GM21515 (cell line): ENCODE measurements around the gene RPL19.
A peak's percentile ranks its signal among the peaks of the same experiment; 100 is the strongest.

Experiments used
- ATAC-seq: cut with Tn5 transposase; IDR thresholded peaks from one replicate; pipeline ENCODE4 v1.9.1; 2021; ENCODE audit not compliant: unreplicated experiment

Gene RPL19

DNA sequence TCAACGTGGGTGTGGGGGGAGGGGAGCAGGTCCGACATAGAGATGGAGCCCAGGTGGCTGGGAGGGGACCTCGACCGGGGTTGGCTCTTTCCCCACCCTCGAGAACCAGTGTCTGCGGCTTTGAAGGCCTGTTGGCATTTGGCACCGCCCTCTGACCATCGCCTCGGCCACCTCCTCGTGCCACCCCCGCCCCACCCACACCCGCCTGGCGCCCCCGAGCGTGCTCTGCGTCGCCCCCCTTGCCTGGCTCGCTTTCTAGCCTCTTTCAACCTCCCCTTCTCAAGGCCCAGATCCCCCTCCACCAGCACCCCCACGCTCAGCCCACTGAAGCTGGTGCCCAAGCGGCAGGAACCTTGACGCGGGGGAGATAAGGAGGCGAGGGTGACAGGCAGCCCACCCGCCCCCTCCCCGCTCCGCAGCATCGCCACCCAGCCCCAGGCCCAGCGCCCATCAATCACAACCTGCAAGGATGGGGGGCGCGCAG is 3.2 kb upstream of the RPL19 start:
- no peak for ATAC-seq

DNA sequence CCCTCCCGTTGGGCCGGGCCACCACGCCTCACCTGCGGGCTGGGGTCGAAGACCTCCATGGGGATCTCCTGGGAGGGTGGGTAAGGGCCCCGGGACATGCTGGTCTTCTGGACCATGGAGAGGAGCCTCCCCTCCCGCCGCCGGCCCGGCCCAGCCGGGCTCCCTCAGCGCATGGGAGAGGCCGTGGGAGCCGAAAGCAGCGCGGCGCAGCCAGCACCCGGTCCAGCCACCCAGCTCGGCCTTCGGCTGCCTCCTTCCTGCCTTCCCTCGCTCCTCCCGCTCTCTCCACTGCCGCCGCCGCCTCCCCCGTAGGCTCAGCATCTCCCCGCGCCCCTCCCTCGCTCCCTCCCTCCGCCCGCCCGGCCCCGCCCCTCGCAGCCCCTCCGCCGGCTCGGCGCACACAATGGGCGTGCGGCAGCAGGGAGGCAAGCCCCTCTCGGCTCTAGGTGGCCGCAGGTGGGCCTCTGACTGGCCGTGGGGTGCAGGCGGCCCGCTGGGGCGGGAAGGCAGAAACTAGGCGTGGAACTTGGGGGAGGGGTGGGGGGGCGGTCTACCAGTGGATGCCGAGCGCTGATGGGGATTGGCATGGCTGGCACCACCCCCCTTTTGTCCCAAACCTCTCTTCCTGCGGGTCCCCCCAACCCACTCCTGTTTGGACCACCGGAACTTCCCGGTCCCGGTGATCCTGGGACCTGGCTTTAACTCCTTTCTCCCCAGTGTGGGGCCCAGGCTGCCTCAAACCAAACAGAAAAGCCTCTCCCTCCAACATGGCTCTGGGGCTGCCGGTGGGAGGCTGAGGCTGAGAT is 2.5 kb upstream of the RPL19 start, which contains the start of gene CACNB1:
Gene CACNB1 (minus strand): TSS at position 290 of the 806 bp plus-strand sequence. CDS start 174 bp downstream, at position 116.
- no peak for ATAC-seq

DNA sequence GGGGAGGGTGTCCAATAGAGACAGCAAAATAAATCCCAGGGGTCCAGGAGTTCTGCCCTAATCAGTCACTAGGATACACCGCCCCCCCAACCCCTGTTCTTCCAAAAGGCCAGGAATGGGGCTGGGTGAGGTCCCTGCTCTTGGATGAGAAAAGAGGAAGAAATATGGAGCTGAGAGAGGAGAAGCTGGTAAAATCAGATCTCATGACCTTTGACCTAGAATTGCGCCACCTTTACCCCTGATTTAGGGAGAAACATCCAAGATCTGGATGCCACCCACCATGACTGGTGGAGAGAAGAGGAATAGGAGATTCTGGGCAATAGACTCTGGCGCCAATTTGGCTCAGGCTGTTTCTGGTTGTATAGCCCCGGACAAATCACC is 1.9 kb upstream of the RPL19 start:
- ATAC-seq = no peak

DNA sequence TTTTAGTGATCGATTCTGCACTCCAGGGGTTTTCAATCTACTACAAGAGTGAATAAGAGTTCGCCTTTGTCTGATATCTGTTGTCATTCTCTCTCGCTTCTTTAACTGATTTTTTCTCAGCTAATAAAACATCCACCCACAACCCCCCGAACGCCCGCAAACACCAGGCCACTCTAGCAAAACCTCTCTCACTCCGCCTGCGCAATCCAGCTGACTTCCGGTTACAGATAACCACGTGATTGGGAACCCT is 338 bp upstream of the RPL19 start:
- peak; percentile 49 for ATAC-seq

DNA sequence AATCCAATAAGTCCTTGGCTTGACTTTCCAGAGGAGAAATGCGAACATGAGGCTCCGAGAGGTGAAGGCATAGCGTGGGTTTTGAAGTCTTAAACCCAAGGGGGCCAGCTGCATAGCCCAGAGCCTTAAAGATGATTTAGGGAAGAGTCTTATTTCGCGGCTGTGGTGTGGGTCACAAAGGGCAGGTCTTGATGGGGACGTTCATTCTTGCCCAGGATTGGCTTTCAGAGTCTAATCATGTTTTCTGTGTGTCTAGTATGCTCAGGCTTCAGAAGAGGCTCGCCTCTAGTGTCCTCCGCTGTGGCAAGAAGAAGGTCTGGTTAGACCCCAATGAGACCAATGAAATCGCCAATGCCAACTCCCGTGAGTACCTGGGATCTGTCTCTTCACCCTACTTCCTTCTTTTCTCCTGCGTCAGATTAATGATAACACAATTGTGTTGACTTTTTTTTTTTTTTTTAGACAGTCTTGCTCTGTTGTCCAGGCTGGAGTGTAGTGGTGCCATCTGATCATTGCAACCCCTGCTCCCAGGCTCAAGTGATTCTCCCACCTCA is 951 bp downstream of the RPL19 start:
- no peak for ATAC-seq

DNA sequence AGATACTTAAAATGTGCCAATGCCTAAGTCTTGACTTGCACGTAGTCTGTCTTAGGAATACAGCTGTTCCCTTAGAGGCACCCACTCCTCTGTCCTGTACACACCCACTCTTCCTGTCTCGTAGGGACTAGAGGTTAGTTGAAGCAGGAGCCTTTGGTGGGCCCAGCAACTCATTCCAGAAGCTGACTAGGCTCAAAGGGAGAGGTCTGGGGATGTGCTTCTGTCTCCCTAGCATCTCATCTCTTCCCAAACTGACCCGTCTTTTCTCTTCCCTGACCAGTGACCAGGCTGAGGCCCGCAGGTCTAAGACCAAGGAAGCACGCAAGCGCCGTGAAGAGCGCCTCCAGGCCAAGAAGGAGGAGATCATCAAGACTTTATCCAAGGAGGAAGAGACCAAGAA is 4.2 kb downstream of the RPL19 start:
- no peak for ATAC-seq

DNA sequence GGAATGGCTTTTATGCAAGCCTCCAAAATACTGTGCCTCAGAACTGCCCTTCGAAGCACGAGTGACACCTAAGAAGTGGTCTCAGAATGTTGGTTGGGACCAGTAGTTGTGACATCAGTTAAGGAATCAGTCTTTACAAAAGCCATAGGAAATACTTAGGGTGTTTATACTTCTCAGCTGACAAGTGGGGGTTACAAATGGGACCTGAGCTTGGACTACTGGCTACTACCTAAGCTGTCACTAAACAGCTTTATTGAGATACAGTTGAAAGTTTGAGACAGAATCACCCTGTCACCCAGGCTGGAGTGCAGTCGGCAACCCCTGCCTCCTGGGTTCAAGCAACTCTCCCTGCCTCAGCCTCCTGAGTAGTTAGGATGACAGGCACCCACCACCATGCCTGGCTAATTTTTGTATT is 5.0 kb downstream of the RPL19 start:
- ATAC-seq = no peak

DNA sequence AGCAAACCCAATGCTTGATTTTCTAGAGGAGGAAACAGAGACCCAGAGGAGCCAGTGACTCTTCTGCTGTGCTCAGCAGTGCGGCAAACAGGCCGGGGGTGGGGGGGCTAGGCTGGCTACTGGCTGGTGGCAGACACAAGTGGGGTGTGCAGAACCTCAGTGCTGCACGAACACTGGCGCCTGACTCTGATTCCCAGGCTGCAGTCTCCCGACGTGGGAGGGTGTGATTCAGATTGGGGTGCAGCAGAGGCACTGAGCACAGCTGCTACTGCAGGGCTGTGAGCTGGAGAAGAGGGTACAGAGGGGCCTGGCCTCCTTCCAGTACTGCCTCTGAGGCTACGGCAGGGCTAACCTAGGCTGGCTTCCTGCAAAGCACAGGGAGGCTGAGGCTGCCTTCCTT is 8.1 kb downstream of the RPL19 start:
- ATAC-seq = no peak

DNA sequence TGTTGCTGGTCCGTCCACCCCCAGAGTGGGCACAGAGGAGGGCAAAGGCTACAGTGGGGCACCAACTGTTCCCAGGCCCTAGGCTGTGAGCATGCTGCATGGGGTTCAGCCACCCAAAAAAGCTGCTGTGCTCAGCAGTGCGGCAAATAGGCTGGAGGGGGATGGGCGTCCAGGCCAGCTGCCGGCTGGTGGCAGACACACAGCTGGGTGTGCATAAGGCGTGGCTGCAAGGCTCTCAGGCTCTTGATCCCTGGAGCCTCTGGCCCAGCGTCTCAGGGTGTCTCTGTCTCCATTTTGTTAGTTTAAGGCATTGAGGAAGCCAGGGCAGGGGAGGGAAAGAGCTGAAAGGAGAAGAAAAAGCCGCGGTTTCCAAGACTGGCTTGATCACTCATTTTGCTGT is 8.8 kb downstream of the RPL19 start:
- ATAC-seq = no peak

DNA sequence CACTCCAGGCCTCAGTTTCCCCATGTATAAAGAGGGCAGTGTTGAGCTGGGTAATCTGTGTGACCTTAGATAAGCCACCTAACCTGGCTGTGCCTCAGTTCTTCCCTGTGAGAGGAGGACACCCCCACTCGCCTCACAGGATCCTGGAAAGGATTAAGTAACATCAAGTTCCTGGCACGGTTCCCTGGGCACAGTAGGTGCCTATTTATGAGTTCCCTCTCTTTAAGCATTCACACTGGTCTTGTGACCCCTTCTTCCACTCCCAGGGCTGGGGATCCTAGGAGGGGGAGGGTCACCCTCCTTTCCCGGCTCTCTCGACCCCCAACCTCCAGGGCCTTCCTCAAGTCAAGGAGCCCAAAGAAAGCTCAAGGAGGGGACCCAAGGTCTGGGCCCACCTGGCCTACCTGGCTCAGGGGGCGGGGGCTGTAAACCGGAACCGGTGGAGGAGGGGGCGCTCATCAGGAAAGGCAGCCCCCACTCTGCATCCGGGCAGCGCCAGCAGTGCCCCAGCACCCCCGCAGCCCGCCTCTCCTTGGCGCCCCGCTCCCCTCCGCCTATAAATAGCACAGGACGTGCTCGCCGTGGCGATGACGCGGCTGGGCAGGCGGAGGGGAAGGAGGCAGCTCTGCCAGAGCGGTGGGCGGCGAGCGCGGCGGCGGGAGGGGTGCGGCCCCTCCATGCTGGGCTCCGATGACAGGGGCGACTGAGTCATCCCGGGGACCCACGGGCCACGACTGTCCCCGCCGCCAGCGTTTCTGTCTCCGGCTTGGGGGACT is 9.4 kb downstream of the RPL19 start:
- ATAC-seq = no peak

DNA sequence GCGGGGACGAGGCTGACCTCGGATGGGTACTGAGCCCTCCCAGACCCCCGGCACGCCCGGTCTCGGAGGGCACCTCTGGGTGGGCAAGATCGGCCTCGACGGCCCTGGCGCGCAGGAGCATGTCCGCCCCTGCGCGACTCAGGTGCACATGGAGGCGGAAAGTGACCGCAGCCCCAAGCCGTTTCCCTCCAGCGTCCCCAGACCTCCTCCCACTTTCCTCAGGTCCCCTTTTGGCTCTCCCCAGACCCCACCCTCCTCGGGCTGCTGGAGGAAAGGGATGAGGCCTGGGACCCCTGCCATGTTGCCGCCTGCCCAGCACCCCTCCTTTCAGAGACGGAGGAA is 10.0 kb downstream of the RPL19 start:
- ATAC-seq = no peak

DNA sequence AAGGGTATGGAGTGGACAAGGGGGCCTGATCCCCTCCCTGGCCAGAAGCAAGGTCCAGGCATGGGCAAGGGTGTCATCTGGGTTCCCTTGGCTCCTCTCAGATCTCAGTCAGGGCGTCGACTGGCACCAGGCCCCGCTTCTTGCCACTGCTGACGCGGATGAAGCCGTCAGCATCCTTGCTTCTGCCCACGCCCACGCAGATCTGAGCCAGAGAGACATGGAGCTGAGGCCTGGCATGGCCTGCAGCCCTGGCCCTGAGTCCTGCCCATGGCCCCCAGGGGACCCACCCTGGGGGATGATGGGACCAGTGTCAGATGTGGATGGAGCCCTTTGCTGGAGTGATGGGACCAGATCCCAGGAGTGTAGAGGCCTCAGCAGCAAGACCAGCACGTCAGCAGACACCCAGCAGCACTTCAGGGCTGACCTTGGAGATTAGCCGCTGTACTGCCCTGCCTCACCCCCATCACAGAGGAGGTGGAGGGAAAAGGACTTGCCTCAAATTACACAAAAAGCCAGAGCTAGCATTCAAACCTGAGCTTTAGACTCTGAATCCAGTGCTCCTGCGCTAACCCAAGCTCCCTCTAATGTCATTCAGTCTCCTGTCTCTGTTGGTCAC is 12.2 kb downstream of the RPL19 start:
- no peak for ATAC-seq

DNA sequence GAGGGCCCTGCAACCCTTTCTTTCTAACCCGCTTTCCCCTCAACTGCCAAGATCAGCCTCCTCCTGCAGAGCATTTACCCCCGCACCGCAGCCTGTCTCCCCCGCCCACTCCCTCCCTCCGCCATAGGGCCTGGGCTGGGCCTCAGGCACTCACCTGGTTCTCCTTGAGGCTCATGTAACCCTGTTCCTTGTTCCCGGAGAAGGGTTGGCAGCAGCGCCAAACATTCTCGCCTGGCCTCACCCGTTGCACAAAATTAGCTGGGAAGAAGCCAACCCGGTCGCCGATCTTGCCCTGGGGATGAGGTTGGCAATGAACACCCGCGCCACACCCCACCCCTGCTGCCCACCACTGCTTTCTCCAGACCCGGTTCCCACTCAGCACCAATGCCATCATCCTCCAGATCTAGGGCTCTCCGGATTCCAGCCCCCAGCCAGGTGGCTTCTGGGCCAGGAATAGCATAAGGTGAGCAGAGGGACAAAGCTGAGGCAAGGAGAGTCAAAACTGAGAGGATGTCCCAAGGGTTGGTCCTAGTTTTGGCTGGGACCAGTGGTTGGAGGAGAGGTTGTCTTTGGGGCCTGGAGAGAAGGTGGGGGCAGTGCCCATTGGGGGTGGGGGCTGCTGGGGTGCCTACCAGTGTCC is 12.9 kb downstream of the RPL19 start:
- no peak for ATAC-seq

DNA sequence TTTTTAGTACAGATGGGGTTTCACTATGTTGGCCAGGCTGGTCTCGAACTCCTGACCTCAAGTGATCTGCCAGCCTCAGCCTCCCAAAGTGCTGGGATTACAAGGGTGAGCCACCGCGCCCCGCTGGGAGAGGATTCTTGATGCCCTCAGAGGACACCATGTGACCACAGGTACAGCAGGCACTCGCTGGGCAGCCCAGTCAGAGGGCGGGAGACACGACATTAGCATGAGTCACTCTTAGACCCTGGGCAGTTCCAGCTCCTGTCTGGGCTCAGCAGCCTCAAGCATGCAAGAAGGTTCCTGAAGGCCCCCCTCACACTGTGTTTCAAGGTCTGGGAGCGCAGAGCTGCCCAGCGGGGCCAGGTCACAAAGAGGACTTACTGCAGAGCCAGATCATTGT is 13.8 kb downstream of the RPL19 start:
- ATAC-seq = no peak

DNA sequence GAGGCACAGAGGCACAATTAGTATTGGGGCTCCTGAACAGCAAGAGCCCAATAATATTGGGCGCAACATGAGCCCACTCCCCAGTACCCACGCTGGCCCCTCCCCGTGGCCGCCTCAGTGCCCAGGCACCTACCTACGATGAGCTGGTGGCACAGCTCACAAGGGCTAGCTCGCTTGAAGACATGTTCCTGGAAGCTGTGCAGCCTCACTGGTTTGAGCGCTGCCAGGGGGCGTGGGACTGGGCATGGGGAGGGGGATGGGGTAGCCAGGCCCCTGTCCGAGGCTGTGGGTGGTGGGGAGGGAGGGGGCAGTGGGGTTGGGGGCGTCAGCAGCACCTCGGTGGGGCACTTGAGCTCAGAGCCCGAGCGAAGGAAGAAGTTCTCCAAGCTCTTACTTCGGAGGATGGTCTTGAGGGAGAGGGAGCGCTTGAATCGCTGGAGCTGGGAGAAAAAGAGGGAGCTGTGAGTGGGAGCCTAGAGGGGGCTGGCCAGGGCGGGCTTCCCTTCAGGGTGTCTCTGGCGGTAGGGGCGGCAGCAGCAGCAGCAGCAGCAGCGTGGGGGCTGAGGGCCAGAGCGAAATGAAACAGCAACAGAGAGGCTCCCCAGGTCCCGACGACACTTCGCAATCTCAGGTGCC is 17.8 kb downstream of the RPL19 start:
- ATAC-seq = no peak

DNA sequence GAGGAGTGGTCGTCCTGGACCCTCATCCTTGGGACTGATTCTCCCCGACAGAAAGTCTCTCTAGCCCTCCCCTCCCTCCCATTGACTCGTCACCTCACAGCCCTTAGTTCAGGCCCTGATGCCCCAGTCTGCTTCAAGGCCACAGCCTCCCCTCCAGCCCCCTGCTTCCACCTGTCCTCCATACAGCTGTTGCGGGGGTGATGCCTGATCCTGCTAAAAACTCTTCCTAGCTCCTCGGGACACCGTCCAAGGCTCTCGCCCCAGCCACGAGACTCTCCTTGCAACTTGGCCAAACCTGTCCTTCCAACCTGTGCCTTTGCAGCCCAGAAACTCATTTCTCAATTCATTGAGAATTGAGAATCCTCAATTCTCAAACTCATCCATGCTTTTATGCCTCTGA is 18.8 kb downstream of the RPL19 start:
- ATAC-seq = no peak

DNA sequence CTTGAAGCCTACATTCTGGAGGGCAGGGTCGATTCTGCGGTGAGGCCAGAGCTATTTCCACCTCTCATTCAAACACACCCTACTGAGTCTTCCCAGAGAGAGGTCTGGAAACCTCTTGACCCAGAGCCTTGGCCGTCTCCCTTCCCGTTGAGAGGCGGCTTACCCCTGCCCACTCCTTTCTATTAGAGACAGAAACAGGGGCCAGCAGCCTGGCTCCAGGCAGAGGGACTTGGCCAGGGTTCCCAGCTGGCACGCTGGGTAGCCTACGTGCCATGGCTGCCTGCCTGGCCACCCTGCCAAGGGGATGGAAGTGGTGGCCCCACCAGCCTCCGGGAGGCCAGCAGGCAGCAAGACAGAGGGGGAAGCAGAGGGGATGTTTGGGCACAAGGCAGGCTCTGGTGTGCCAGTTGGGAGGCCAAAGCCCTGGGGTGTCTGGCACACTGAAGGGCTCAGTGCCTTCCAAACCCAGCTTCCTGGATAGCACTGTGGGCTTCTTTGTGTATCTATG is 19.6 kb downstream of the RPL19 start:
- ATAC-seq = no peak

DNA sequence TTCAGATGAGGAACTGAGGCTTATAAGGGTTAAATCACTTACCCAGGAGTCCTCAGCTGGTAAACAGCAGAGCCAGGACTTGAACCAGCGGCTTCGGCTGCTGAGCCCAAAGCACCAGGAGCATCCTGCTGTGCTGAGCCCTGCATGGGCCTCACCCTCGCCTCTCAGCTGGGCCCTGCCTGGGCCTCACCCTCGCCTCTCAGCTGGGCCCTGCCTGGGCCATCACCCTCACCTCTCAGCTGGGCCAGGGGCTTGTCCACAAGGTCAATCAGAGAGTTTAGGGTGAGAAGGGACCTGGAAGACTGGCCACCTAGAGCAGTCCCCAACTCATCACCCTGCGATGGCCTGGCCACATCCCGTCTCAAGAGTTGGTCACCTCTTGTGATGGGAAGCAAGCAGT is 21.5 kb downstream of the RPL19 start:
- no peak for ATAC-seq

DNA sequence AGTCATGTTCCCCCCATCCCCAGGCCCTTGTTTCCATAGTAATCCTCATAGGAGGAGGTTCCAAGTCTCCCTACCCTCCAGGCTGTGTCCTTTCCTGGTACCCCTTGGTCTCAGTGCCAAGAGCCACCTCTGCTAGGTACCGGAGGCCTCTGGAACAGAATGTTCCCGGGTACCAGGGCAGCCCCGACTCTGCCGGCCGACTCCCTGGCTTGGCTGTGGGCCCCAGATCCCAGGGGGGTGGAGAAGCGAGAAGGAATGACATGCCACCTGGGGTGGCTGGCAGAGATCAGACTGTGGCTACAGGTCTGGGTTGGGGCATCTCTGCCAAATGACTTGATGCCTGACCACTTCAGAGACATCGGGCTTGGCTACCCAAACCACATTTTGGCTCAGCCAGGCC is 22.1 kb downstream of the RPL19 start:
- ATAC-seq = no peak

DNA sequence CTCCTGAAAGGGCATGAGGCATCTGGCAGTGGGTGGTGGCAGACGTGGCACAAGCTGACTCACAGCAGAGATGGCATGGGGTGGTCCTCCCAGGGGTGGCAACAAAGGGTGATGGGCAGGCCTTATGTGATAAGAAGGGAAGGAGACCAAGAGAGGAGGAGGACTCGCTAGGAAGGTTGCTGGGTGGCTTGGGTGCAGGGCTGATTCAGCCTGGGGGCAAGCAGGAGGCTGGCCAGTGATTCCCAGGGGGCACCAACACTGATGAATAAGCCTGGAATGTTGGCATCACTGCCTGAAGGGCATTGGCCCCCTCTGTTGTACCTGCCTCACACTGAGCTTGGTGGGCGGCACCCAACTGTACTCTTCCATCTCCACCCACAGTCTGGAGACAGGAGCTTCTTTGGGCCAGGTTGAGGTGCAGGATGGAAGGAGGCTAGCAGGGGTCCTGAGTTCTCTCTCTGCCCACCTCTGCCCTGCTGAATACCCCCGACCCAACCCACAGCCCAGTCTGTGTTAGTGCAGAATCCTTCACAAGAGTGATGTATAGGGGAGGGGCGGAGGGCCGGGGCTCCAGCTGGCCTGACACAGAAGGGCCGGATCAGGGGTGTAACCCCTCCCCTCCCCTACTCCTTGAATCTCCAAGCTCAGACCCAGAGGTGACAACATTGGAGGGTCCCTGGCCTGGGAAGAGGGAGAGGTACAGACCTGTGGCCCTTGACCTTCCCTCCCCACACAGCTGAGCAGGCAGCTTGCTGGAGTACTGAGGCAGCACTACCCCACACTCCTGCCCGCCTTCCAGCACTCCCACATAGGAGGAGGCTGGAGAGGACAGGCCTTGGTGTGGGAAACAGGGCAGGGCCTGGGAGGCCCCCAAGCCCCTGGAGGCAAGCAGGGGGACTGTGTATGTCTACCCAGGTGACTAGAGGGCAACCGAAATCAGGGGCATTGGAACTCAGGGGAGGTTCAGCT is 23.1 kb downstream of the RPL19 start:
- ATAC-seq = no peak
